Cardiac muscle cell (in vitro differentiated cells and primary cell): ENCODE measurements around the gene SMIM36. TPM values are rescaled to one million over a fixed set of nuclear protein-coding genes. Genes with fewer than 3 reads are reported as not detected.
"Not testable (repeated sequence)": the region's sequence is repeated elsewhere in the genome, so short reads cannot be mapped to it uniquely, and the experiment has no call there.

Experiments used
- DNase-seq, 2 donors: peaks; one replicate each; pipeline versions ENCODE4 v3.0.0 to v3.0.0-alpha.2; 2010 to 2017; ENCODE audit warnings: low read depth in 1 of 2, low spot score in 1 of 2
- H3K27ac ChIP-seq: fragments of 200-600 bp; sonication (generic); 2 replicates; pipeline ENCODE4 v1.5.1; 2016
- H3K27me3 ChIP-seq: fragments of 200-600 bp; sonication (generic); 2 replicates; pipeline ENCODE4 v1.6.0; 2016; ENCODE audit warnings: control low read depth
- H3K36me3 ChIP-seq: fragments of 200-600 bp; sonication (generic); 2 replicates; pipeline ENCODE4 v1.5.1; 2016; ENCODE audit warnings: control low read depth
- H3K4me1 ChIP-seq: fragments of 200-600 bp; sonication (generic); 2 replicates; pipeline ENCODE4 v1.8.1; 2017; ENCODE audit warnings: low read depth, mild to moderate bottlenecking, mixed run types
- H3K4me3 ChIP-seq: fragments of 200-600 bp; sonication (generic); 2 replicates; pipeline ENCODE4 v1.5.1; 2016; ENCODE audit warnings: mild to moderate bottlenecking
- H3K9me3 ChIP-seq: fragments of 200-600 bp; sonication (generic); 2 replicates; pipeline ENCODE4 v1.5.1; 2017; ENCODE audit warnings: low read depth, mild to moderate bottlenecking, control low read depth
- CTCF ChIP-seq: IDR thresholded peaks from 2 replicates; pipeline ENCODE4 v1.5.1; 2012; ENCODE audit warnings: low read depth, mild to moderate bottlenecking, low read length
- polyA plus RNA-seq: library from polyadenylated mRNA; unstranded; fragments of >200 nt; fragmentation: Nextera tagmentation; extraction: Ambion mirVana; gene quantifications from 2 replicates; pipeline ENCODE4 v1.2.1, GENCODE V29; 2016
- total RNA-seq: library from RNA; depleted of rRNA; stranded (reverse); fragments of >200 nt; gene quantifications from 2 replicates; pipeline ENCODE4 v1.2.3, GENCODE V29; 2016

SMIM36 gene
- total and polyA plus RNA-seq, 2 experiments from 2014 or later: not detected

- no peak overlapping the region for H3K27ac ChIP-seq
- no peak for DNase-seq
- H3K27me3 ChIP-seq: no peaks in the 10 kb centered on the region
- no peaks in the 10 kb centered on the region for H3K4me1 ChIP-seq
- H3K4me3 ChIP-seq: no peak overlapping the region
- H3K36me3 ChIP-seq: no peaks in the 10 kb centered on the region
- TF ChIP-seq CTCF: no peak
- H3K9me3 ChIP-seq: no peaks in the 10 kb centered on the region
Observed at GRCh38 chr17:55520402-55520801, 9.2 kb upstream of the SMIM36 start.

- DNase-seq: no peak
- Histone ChIP-seq H3K27ac (no peak overlapping the region), H3K4me1 (no peaks in the 10 kb centered on the region), H3K9me3 (no peaks in the 10 kb centered on the region), H3K36me3 (no peaks in the 10 kb centered on the region), H3K4me3 (no peak overlapping the region), H3K27me3 (no peaks in the 10 kb centered on the region)
- TF ChIP-seq CTCF: no peak
Observed at GRCh38 chr17:55518510-55518909, 7.3 kb upstream of the SMIM36 start.

- Histone ChIP-seq H3K9me3 (no peaks in the 10 kb centered on the region), H3K4me3 (no peak overlapping the region), H3K4me1 (no peaks in the 10 kb centered on the region), H3K36me3 (no peaks in the 10 kb centered on the region), H3K27ac (no peak overlapping the region), H3K27me3 (no peaks in the 10 kb centered on the region)
- peak; percentile 94 for TF ChIP-seq CTCF
- peak; percentile 78 to 83 for DNase-seq
Observed at GRCh38 chr17:55513885-55514590, 2.8 kb upstream of the SMIM36 start.

GRCh38 chr17:55507669-55508068 lies 3.6 kb downstream of the SMIM36 start:
- H3K27me3 ChIP-seq, H3K9me3 ChIP-seq, H3K36me3 ChIP-seq, H3K4me1 ChIP-seq, H3K4me3 ChIP-seq, DNase-seq, H3K27ac ChIP-seq: not testable (repeated sequence)

- H3K4me1 ChIP-seq, DNase-seq, H3K9me3 ChIP-seq, H3K27ac ChIP-seq, H3K4me3 ChIP-seq, H3K27me3 ChIP-seq, H3K36me3 ChIP-seq: not testable (repeated sequence)
Observed at GRCh38 chr17:55501626-55502025, 9.6 kb downstream of the SMIM36 start.

GRCh38 chr17:55500103-55500502 lies 11.1 kb downstream of the SMIM36 start:
- no peak overlapping the region for H3K27ac ChIP-seq
- DNase-seq: no peak
- no peaks in the 10 kb centered on the region for H3K36me3 ChIP-seq
- H3K4me3 ChIP-seq: no peak overlapping the region
- no peaks in the 10 kb centered on the region for H3K27me3 ChIP-seq
- no peak for TF ChIP-seq CTCF
- H3K4me1 ChIP-seq: no peaks in the 10 kb centered on the region
- H3K9me3 ChIP-seq: no peaks in the 10 kb centered on the region
